ENCODE measurements around the gene RETREG3.
A peak's percentile ranks its signal among the peaks of the same experiment; 100 is the strongest.

The RETREG3 gene

DNA sequence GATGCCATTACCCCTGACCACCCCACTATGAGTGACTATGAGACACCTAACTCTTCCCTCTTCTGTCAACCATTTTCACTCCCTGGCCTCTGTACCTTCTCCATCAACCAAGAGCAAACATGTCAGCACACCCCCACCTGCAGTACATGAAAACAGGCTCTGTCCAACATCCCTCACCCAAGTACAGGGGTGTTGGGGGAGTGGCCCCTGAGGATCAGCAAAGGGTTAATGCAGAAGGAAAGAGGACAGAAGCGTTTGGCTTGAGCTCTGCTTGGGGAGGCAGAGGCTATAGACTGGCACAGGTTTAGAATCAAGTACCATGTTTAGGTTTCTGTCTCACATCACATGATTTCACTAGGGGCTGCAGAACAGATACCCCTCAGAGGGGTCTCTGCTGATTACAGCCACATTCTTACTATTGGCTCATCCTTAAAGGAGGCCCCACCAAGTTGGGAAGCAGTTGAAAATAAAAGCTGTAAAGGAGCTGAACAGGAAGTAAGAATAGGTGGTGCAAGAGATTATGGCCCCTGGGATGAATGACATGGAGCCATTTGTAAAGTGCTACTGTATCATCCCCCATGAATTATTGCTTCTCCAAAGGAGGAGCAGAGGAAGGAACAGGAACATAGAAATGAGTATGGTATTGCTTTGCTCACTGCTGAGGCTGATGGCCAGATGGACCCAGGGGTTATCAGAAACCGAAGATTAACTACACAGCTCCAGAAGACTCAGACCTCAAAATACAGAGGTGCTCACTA lies 29.2 kb downstream of the RETREG3 start:
- Histone ChIP-seq H3K36me3 (ENCODE audit: control insufficient read depth, insufficient read depth, low read length, severe bottlenecking) (peaks cover 63% of the 10 kb centered on the region), H3K9ac (ENCODE audit: low read length) (no peak overlapping the region), H3K27me3 (replicated peaks; ENCODE audit: control insufficient read depth, insufficient read depth, low read length) (no peaks in the 10 kb centered on the region), H3K4me3 (ENCODE audit: low read length) (no peak overlapping the region), H3K9me3 (ENCODE audit: control insufficient read depth, low read length) (no peaks in the 10 kb centered on the region), H3K4me1 (ENCODE audit: control insufficient read depth, insufficient read depth, low read length) (peaks cover 26% of the 10 kb centered on the region)
- no peak for DNase-seq (ENCODE audit: low read depth)

GRCh38 chr17:42578282-42578869 lies 30.8 kb downstream of the RETREG3 start:
- Histone ChIP-seq H3K9me3 (ENCODE audit: control insufficient read depth, low read length) (no peaks in the 10 kb centered on the region), H3K9ac (ENCODE audit: low read length) (peak overlapping the region; percentile 99), H3K36me3 (ENCODE audit: control insufficient read depth, insufficient read depth, low read length, severe bottlenecking) (peaks cover 60% of the 10 kb centered on the region), H3K4me1 (ENCODE audit: control insufficient read depth, insufficient read depth, low read length) (peaks cover 20% of the 10 kb centered on the region), H3K27me3 (replicated peaks; ENCODE audit: control insufficient read depth, insufficient read depth, low read length) (no peaks in the 10 kb centered on the region), H3K4me3 (ENCODE audit: low read length) (peak overlapping the region; percentile 96)
- DNase-seq (ENCODE audit: low read depth) = peak; percentile 87

DNA sequence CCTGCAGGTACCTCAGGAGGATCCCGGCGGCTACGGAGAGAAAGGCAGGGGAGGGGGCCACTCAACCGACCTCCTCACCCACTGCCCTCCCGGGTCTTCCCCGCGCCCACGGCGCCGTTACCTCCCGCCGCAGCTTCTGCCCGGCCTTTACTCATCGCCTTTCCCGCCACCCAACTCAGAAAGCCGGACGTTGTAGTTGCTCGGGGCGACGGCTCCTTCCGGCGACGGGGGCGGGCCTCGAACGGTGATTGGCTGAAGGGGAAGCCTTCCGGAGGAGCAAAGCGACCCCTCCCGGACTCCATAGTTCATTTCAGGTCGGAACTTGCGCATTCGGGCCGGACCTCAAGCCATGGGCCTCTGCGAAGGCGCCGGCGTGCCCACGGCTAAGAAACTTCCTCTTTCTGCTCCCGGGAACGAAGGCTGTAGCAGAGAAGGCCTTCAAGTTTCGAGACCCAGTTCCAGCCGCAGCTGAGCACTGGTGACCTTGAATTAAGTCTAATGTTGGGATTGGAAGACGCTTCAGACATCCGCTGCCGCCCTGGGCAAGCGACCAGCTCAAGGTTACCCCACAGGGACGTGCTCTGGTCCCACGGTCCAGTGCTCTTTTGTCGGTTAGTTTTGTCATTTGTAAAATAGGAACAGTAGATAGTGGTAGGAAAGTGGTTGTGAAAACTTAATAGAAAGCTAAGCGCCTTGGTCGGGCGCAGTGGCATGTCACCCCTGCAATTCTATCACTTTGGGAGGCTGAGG lies 31.5 kb downstream of the RETREG3 start, which contains the start of gene PSMC3IP:
Gene PSMC3IP (minus strand): TSS at position 198 of the 750 bp plus-strand sequence. CDS start 43 bp downstream, at position 155.
- peak; percentile 98 for DNase-seq (ENCODE audit: low read depth)
- Histone ChIP-seq H3K4me1 (ENCODE audit: control insufficient read depth, insufficient read depth, low read length) (peaks cover 27% of the 10 kb centered on the region), H3K4me3 (ENCODE audit: low read length) (peak within 1 kb of the TSS; percentile 96), H3K9ac (ENCODE audit: low read length) (peak within 1 kb of the TSS; percentile 99), H3K36me3 (ENCODE audit: control insufficient read depth, insufficient read depth, low read length, severe bottlenecking) (peaks cover 60% of the 10 kb centered on the region), H3K9me3 (ENCODE audit: control insufficient read depth, low read length) (no peaks in the 10 kb centered on the region), H3K27me3 (replicated peaks; ENCODE audit: control insufficient read depth, insufficient read depth, low read length) (no peaks in the 10 kb centered on the region)

DNA sequence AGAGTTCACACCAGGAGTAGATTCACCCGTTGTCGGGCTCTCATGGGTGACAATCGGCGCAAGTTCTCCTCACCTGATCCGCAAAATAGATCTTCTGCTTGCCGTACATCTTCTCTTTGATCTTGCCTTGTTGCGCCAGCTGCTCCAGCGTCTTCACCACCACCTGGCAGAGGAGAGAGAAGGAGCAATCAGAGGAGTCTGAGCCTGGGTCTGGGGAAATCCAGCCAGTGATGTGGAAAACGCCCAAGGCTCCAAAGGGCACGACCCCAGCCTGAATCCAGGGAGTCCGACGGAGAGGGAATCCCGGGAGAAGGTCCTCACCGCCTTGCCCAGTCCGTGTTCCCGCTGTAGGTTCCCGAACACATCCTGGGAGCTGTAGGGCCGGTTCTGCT lies 32.0 kb downstream of the RETREG3 start:
- H3K4me3 ChIP-seq (ENCODE audit: low read length) = peak overlapping the region; percentile 96
- H3K9ac ChIP-seq (ENCODE audit: low read length) = peak overlapping the region; percentile 99
- peak; percentile 28 for DNase-seq (ENCODE audit: low read depth)
- H3K4me1 ChIP-seq (ENCODE audit: control insufficient read depth, insufficient read depth, low read length) = peaks cover 31% of the 10 kb centered on the region
- H3K27me3 ChIP-seq (replicated peaks; ENCODE audit: control insufficient read depth, insufficient read depth, low read length) = no peaks in the 10 kb centered on the region
- H3K9me3 ChIP-seq (ENCODE audit: control insufficient read depth, low read length) = no peaks in the 10 kb centered on the region
- peaks cover 60% of the 10 kb centered on the region for H3K36me3 ChIP-seq (ENCODE audit: control insufficient read depth, insufficient read depth, low read length, severe bottlenecking)

GRCh38 chr17:42574463-42574862 lies 34.7 kb downstream of the RETREG3 start:
- no peak for DNase-seq (ENCODE audit: low read depth)
- Histone ChIP-seq H3K9me3 (ENCODE audit: control insufficient read depth, low read length) (no peaks in the 10 kb centered on the region), H3K9ac (ENCODE audit: low read length) (no peak overlapping the region), H3K36me3 (ENCODE audit: control insufficient read depth, insufficient read depth, low read length, severe bottlenecking) (peaks cover 58% of the 10 kb centered on the region), H3K4me1 (ENCODE audit: control insufficient read depth, insufficient read depth, low read length) (peaks cover 47% of the 10 kb centered on the region), H3K27me3 (replicated peaks; ENCODE audit: control insufficient read depth, insufficient read depth, low read length) (no peaks in the 10 kb centered on the region), H3K4me3 (ENCODE audit: low read length) (no peak overlapping the region)

DNA sequence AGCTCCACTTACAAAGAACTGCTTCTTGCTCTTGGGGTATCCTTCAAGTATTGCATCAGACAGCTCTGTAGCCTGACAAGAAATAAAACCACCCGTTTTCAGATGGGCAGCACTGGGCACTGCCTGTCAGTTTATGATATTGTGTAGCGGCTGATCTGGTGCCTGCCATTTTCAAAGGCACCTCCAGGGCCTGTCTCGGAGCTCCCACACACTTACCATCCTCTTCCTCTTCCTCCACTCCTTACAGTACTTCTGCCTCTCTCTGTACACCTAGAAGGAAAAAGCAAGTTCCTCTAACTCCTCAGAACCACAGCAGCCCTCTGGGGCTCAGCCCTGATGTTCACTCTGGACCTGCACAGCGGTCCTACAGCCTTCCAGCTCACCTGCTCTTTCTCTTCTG lies 36.1 kb downstream of the RETREG3 start:
- H3K4me3 ChIP-seq (ENCODE audit: low read length) = no peak overlapping the region
- no peaks in the 10 kb centered on the region for H3K9me3 ChIP-seq (ENCODE audit: control insufficient read depth, low read length)
- H3K4me1 ChIP-seq (ENCODE audit: control insufficient read depth, insufficient read depth, low read length) = peaks cover 52% of the 10 kb centered on the region
- DNase-seq (ENCODE audit: low read depth) = no peak
- H3K36me3 ChIP-seq (ENCODE audit: control insufficient read depth, insufficient read depth, low read length, severe bottlenecking) = peaks cover 67% of the 10 kb centered on the region
- H3K9ac ChIP-seq (ENCODE audit: low read length) = peak overlapping the region; percentile 6
- no peaks in the 10 kb centered on the region for H3K27me3 ChIP-seq (replicated peaks; ENCODE audit: control insufficient read depth, insufficient read depth, low read length)

DNA sequence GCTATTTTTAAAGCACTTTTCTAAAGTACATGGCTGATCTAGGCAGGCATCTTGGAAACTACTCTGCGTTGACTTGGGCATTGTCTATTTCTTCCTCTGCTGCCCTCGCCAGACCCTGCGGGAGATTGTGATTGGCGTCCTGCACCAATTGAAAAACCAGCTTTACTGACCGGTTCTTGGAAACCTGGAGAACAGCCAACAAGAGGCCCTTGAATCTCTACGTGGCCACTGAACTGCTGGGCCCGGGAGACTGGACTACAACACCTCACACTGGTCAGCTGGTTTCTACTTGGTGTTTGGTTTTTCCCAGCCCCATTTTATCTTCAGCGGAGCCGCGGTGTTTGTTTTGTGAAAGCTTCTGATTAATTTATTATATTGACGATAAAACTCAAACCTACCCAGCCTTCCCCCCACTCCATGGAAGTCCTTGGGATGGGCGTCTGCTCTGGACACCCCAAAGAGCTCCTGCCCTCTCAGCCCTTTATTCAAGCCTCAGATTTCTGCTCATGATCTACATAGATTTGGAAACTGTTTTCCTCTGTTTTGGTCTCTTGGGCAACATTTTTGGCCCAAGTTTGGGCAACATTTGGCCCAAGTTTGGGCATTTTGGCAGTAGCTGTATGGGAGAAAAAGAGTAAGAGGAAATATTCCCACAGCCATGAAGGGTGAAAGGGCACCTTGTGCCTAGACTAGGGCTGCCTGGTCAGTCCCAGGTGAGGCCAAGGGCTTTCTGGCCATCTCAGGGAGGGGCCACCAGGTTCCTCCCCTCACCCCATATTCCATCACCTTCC lies 37.5 kb downstream of the RETREG3 start:
- H3K9me3 ChIP-seq (ENCODE audit: control insufficient read depth, low read length) = no peaks in the 10 kb centered on the region
- peaks cover 42% of the 10 kb centered on the region for H3K4me1 ChIP-seq (ENCODE audit: control insufficient read depth, insufficient read depth, low read length)
- H3K27me3 ChIP-seq (replicated peaks; ENCODE audit: control insufficient read depth, insufficient read depth, low read length) = no peaks in the 10 kb centered on the region
- no peak overlapping the region for H3K4me3 ChIP-seq (ENCODE audit: low read length)
- peaks cover 67% of the 10 kb centered on the region for H3K36me3 ChIP-seq (ENCODE audit: control insufficient read depth, insufficient read depth, low read length, severe bottlenecking)
- DNase-seq (ENCODE audit: low read depth) = no peak
- H3K9ac ChIP-seq (ENCODE audit: low read length) = peak overlapping the region; percentile 50

- H3K4me1 ChIP-seq (ENCODE audit: control insufficient read depth, insufficient read depth, low read length) = peaks cover 56% of the 10 kb centered on the region
- peaks cover 75% of the 10 kb centered on the region for H3K36me3 ChIP-seq (ENCODE audit: control insufficient read depth, insufficient read depth, low read length, severe bottlenecking)
- no peaks in the 10 kb centered on the region for H3K9me3 ChIP-seq (ENCODE audit: control insufficient read depth, low read length)
- peak overlapping the region; percentile 8 for H3K4me3 ChIP-seq (ENCODE audit: low read length)
- peak overlapping the region; percentile 43 for H3K9ac ChIP-seq (ENCODE audit: low read length)
- no peaks in the 10 kb centered on the region for H3K27me3 ChIP-seq (replicated peaks; ENCODE audit: control insufficient read depth, insufficient read depth, low read length)
- no peak for DNase-seq (ENCODE audit: low read depth)
Measured at GRCh38 chr17:42568341-42569111, 40.6 kb downstream of the RETREG3 start.

DNA sequence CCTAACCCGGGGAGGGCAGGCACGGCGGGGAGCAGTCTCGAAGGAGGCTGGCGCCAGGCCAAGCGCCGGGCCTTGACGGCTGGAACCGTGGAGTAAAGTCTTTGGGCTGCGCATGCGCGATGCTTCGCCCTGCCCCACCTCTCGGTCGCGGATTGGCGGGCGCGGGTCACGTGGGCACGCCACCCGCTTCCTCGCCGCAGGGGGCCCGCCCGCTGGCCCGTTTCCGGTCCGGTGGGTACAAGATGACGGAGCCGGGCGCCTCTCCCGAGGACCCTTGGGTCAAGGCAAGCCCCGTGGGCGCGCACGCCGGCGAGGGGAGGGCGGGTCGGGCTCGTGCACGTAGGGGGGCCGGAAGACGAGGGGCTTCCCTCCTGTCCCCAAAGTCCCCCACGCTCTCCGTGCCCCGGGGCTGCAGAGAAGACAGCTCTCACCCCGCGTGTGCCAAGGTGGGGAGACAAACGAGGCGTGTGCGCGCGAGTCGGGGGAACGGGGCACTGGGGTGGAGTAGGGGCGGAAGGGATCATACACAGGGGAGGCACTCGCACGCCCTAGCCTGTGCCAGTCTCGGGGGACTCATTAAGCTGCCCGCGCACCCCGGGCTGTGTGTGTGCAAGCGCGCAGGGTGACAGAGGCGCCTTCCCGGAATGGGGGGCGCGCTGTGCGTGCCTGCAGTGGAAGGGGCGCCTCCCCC lies 42.1 kb downstream of the RETREG3 start, which contains the start of gene MLX:
Gene MLX (plus strand): TSS at position 218 of the 691 bp plus-strand sequence. CDS start 25 bp downstream, at position 243.
- Histone ChIP-seq H3K36me3 (ENCODE audit: control insufficient read depth, insufficient read depth, low read length, severe bottlenecking) (peaks cover 60% of the 10 kb centered on the region), H3K4me1 (ENCODE audit: control insufficient read depth, insufficient read depth, low read length) (peaks cover 52% of the 10 kb centered on the region), H3K27me3 (replicated peaks; ENCODE audit: control insufficient read depth, insufficient read depth, low read length) (no peaks in the 10 kb centered on the region), H3K4me3 (ENCODE audit: low read length) (peak within 1 kb of the TSS; percentile 92), H3K9me3 (ENCODE audit: control insufficient read depth, low read length) (no peaks in the 10 kb centered on the region), H3K9ac (ENCODE audit: low read length) (peak within 1 kb of the TSS; percentile 97)
- peak; percentile 98 for DNase-seq (ENCODE audit: low read depth)
